Measurements from ENCODE around the gene TUBD1.
"Not testable (repeated sequence)": the region's sequence is repeated elsewhere in the genome, so short reads cannot be mapped to it uniquely, and the experiment has no call there.

- TF ChIP-seq CTCF (IDR thresholded peaks at IDR 0.05; ENCODE audit: borderline replicate concordance, extremely low read depth, low read length, poor library complexity, severe bottlenecking); EZH2 (IDR thresholded peaks at IDR 0.05; ENCODE audit: borderline replicate concordance, low read depth, low read length, severe bottlenecking): not testable (repeated sequence)
Measured at GRCh38 chr17:59933317-59933716, 40.6 kb upstream of the TUBD1 start.
